ENCODE results near the gene IGSF21. TPM values are rescaled to one million over a fixed set of nuclear protein-coding genes. Genes with fewer than 3 reads are reported as not detected.

Gene IGSF21
- total and polyA plus RNA-seq, 4 experiments from 2014 or later: not detected

GRCh38 chr1:18142969-18143368, 35.4 kb downstream of the IGSF21 start:
- Histone ChIP-seq H3K4me1 (ENCODE audit: insufficient read depth, low read length) (no peaks in the 10 kb centered on the region), H3K4me3 (ENCODE audit: low read length in 2 of 2) (no peak overlapping the region), H3K27me3 (ENCODE audit: insufficient read depth, low read length) (no peaks in the 10 kb centered on the region), H3K9me3 (ENCODE audit: control insufficient read depth in 1 of 2, low read length in 2 of 2) (no peaks in the 10 kb centered on the region), H3K27ac (ENCODE audit: low read depth, low read length) (no peak overlapping the region), H3K36me3 (ENCODE audit: insufficient read depth, low read length) (no peaks in the 10 kb centered on the region)
- H3K27me3 Mint-ChIP-seq: peaks cover 5 to 8% of the 10 kb centered on the region in 2 donors
- POLR2A ChIA-PET (ENCODE audit: partially characterized antibody): no interaction called here
- no peak overlapping the region for H3K27ac Mint-ChIP-seq
- H3K4me3 Mint-ChIP-seq: no peak overlapping the region
- intact Hi-C loops (cut with micrococcal nuclease): no loop called here
- CTCF ChIA-PET (ENCODE audit: partially characterized antibody): no interaction called here
- no peaks in the 10 kb centered on the region for H3K36me3 Mint-ChIP-seq
- peaks cover 0 to 4% (median 0%) of the 10 kb centered on the region in 8 donors for H3K9me3 Mint-ChIP-seq
- DNase-seq: no peak
- no peaks in the 10 kb centered on the region for H3K4me1 Mint-ChIP-seq

GRCh38 chr1:18144062-18144461, 36.5 kb downstream of the IGSF21 start:
- no peak overlapping the region for H3K27ac Mint-ChIP-seq
- no peaks in the 10 kb centered on the region for H3K4me1 Mint-ChIP-seq
- H3K9me3 Mint-ChIP-seq: peaks cover 0 to 4% (median 0%) of the 10 kb centered on the region in 8 donors
- ChIA-PET POLR2A (ENCODE audit: partially characterized antibody) (no interaction called here), CTCF (ENCODE audit: partially characterized antibody) (no interaction called here)
- H3K4me3 Mint-ChIP-seq: no peak overlapping the region
- Histone ChIP-seq H3K4me1 (ENCODE audit: insufficient read depth, low read length) (no peaks in the 10 kb centered on the region), H3K36me3 (ENCODE audit: insufficient read depth, low read length) (no peaks in the 10 kb centered on the region), H3K9me3 (ENCODE audit: control insufficient read depth in 1 of 2, low read length in 2 of 2) (no peaks in the 10 kb centered on the region), H3K4me3 (ENCODE audit: low read length in 2 of 2) (no peak overlapping the region), H3K27ac (ENCODE audit: low read depth, low read length) (no peak overlapping the region), H3K27me3 (ENCODE audit: insufficient read depth, low read length) (no peaks in the 10 kb centered on the region)
- H3K36me3 Mint-ChIP-seq: no peaks in the 10 kb centered on the region
- intact Hi-C loops (cut with micrococcal nuclease): no loop called here
- no peak for DNase-seq
- peaks cover 5 to 6% of the 10 kb centered on the region in 2 donors for H3K27me3 Mint-ChIP-seq

GRCh38 chr1:18144916-18145647, 37.5 kb downstream of the IGSF21 start:
- H3K9me3 Mint-ChIP-seq: peaks cover 0 to 4% (median 0%) of the 10 kb centered on the region in 8 donors

GRCh38 chr1:18145851-18146618, 38.4 kb downstream of the IGSF21 start:
- Histone ChIP-seq H3K27me3 (ENCODE audit: insufficient read depth, low read length) (no peaks in the 10 kb centered on the region), H3K27ac (ENCODE audit: low read depth, low read length) (no peak overlapping the region), H3K36me3 (ENCODE audit: insufficient read depth, low read length) (no peaks in the 10 kb centered on the region), H3K9me3 (ENCODE audit: control insufficient read depth in 1 of 2, low read length in 2 of 2) (no peaks in the 10 kb centered on the region), H3K4me3 (ENCODE audit: low read length in 2 of 2) (no peak overlapping the region), H3K4me1 (ENCODE audit: insufficient read depth, low read length) (no peaks in the 10 kb centered on the region)
- DNase-seq: no peak
- peaks cover 0 to 4% (median 0%) of the 10 kb centered on the region in 8 donors for H3K9me3 Mint-ChIP-seq
- no peaks in the 10 kb centered on the region for H3K36me3 Mint-ChIP-seq
- no peak overlapping the region for H3K4me3 Mint-ChIP-seq
- ChIA-PET POLR2A (ENCODE audit: partially characterized antibody) (no interaction called here), CTCF (ENCODE audit: partially characterized antibody) (no interaction called here)
- peaks cover 5 to 6% of the 10 kb centered on the region in 2 donors for H3K27me3 Mint-ChIP-seq
- H3K27ac Mint-ChIP-seq: no peak overlapping the region
- no peaks in the 10 kb centered on the region for H3K4me1 Mint-ChIP-seq
- intact Hi-C loops (cut with micrococcal nuclease): no loop called here

More at GRCh38 chr1:18144916-18145647, 37.5 kb downstream of the IGSF21 start:
- CTCF ChIA-PET (ENCODE audit: partially characterized antibody): no interaction called here
- Mint-ChIP-seq H3K27me3 (peaks cover 5 to 6% of the 10 kb centered on the region in 2 donors), H3K27ac (no peak overlapping the region), H3K36me3 (no peaks in the 10 kb centered on the region), H3K4me3 (no peak overlapping the region), H3K4me1 (no peaks in the 10 kb centered on the region)
- H3K9me3 ChIP-seq (ENCODE audit: control insufficient read depth in 1 of 2, low read length in 2 of 2): no peaks in the 10 kb centered on the region
- H3K27ac ChIP-seq (ENCODE audit: low read depth, low read length): no peak overlapping the region
- no peaks in the 10 kb centered on the region for H3K36me3 ChIP-seq (ENCODE audit: insufficient read depth, low read length)
- no peak for DNase-seq
- POLR2A ChIA-PET (ENCODE audit: partially characterized antibody): no interaction called here
- H3K4me3 ChIP-seq (ENCODE audit: low read length in 2 of 2): no peak overlapping the region
- intact Hi-C loops (cut with micrococcal nuclease): no loop called here
- no peaks in the 10 kb centered on the region for H3K4me1 ChIP-seq (ENCODE audit: insufficient read depth, low read length)
- H3K27me3 ChIP-seq (ENCODE audit: insufficient read depth, low read length): no peaks in the 10 kb centered on the region

- POLR2A ChIA-PET (ENCODE audit: partially characterized antibody): no interaction called here
- H3K27me3 Mint-ChIP-seq: peaks cover 3 to 6% of the 10 kb centered on the region in 2 donors
- peaks cover 0 to 4% (median 0%) of the 10 kb centered on the region in 8 donors for H3K9me3 Mint-ChIP-seq
- Histone ChIP-seq H3K27ac (ENCODE audit: low read depth, low read length) (no peak overlapping the region), H3K9me3 (ENCODE audit: control insufficient read depth in 1 of 2, low read length in 2 of 2) (no peaks in the 10 kb centered on the region), H3K4me3 (ENCODE audit: low read length in 2 of 2) (no peak overlapping the region), H3K4me1 (ENCODE audit: insufficient read depth, low read length) (no peaks in the 10 kb centered on the region), H3K27me3 (ENCODE audit: insufficient read depth, low read length) (no peaks in the 10 kb centered on the region), H3K36me3 (ENCODE audit: insufficient read depth, low read length) (no peaks in the 10 kb centered on the region)
- CTCF ChIA-PET (ENCODE audit: partially characterized antibody): no interaction called here
- H3K27ac Mint-ChIP-seq: no peak overlapping the region
- no peak for DNase-seq
- no peaks in the 10 kb centered on the region for H3K4me1 Mint-ChIP-seq
- no peak overlapping the region for H3K4me3 Mint-ChIP-seq
- intact Hi-C loops (cut with micrococcal nuclease): no loop called here
- H3K36me3 Mint-ChIP-seq: no peaks in the 10 kb centered on the region
Measured at GRCh38 chr1:18146886-18147285, 39.3 kb downstream of the IGSF21 start.

GRCh38 chr1:18147672-18148071, 40.1 kb downstream of the IGSF21 start:
- Histone ChIP-seq H3K4me1 (ENCODE audit: insufficient read depth, low read length) (no peaks in the 10 kb centered on the region), H3K9me3 (ENCODE audit: control insufficient read depth in 1 of 2, low read length in 2 of 2) (no peaks in the 10 kb centered on the region), H3K4me3 (ENCODE audit: low read length in 2 of 2) (no peak overlapping the region), H3K36me3 (ENCODE audit: insufficient read depth, low read length) (no peaks in the 10 kb centered on the region), H3K27ac (ENCODE audit: low read depth, low read length) (no peak overlapping the region), H3K27me3 (ENCODE audit: insufficient read depth, low read length) (no peaks in the 10 kb centered on the region)
- Mint-ChIP-seq H3K4me3 (no peak overlapping the region), H3K4me1 (no peaks in the 10 kb centered on the region), H3K36me3 (no peaks in the 10 kb centered on the region), H3K27ac (no peak overlapping the region), H3K27me3 (peaks cover 3 to 6% of the 10 kb centered on the region in 2 donors), H3K9me3 (peaks cover 0 to 4% (median 0%) of the 10 kb centered on the region in 8 donors)
- intact Hi-C loops (cut with micrococcal nuclease): no loop called here
- ChIA-PET POLR2A (ENCODE audit: partially characterized antibody) (no interaction called here), CTCF (ENCODE audit: partially characterized antibody) (no interaction called here)
- DNase-seq: no peak

- Histone ChIP-seq H3K4me3 (ENCODE audit: low read length in 2 of 2) (no peak overlapping the region), H3K9me3 (ENCODE audit: control insufficient read depth in 1 of 2, low read length in 2 of 2) (no peaks in the 10 kb centered on the region), H3K4me1 (ENCODE audit: insufficient read depth, low read length) (no peaks in the 10 kb centered on the region), H3K27ac (ENCODE audit: low read depth, low read length) (no peak overlapping the region), H3K36me3 (ENCODE audit: insufficient read depth, low read length) (no peaks in the 10 kb centered on the region), H3K27me3 (ENCODE audit: insufficient read depth, low read length) (no peaks in the 10 kb centered on the region)
- no peaks in the 10 kb centered on the region for H3K4me1 Mint-ChIP-seq
- no peak overlapping the region for H3K27ac Mint-ChIP-seq
- ChIA-PET POLR2A (ENCODE audit: partially characterized antibody) (no interaction called here), CTCF (ENCODE audit: partially characterized antibody) (no interaction called here)
- intact Hi-C loops (cut with micrococcal nuclease): no loop called here
- H3K4me3 Mint-ChIP-seq: no peak overlapping the region
- peaks cover 3 to 4% of the 10 kb centered on the region in 2 donors for H3K27me3 Mint-ChIP-seq
- H3K36me3 Mint-ChIP-seq: no peaks in the 10 kb centered on the region
- H3K9me3 Mint-ChIP-seq: peaks cover 0 to 4% (median 0%) of the 10 kb centered on the region in 8 donors
- DNase-seq: no peak
Measured at GRCh38 chr1:18148461-18148860, 40.9 kb downstream of the IGSF21 start.

All from CD4-positive, alpha-beta memory T cell (primary cell).